LHCN-M2 (cell line): ENCODE measurements around the gene ALKBH2. TPM values are rescaled to one million over a fixed set of nuclear protein-coding genes. Genes with fewer than 3 reads are reported as not detected.
"Not testable (repeated sequence)": the region's sequence is repeated elsewhere in the genome, so short reads cannot be mapped to it uniquely, and the experiment has no call there.

Experiments
- DNase-seq: peaks from one replicate; pipeline ENCODE4 v3.0.0-alpha.2; 2012; ENCODE audit warnings: low read depth
- total RNA-seq: library from RNA; depleted of rRNA; stranded (reverse); fragments of >200 nt; gene quantifications from 2 replicates; pipeline ENCODE4 v1.2.3, GENCODE V29; 2014

The ALKBH2 gene
- total RNA-seq, 1 experiment from 2014 or later: 14.8 TPM

GRCh38 chr12:109069307-109070271, 23.7 kb downstream of the ALKBH2 start:
- no peak for DNase-seq

GRCh38 chr12:109065853-109066193, 27.4 kb downstream of the ALKBH2 start:
- DNase-seq: no peak

GRCh38 chr12:109065154-109065852, 28.0 kb downstream of the ALKBH2 start:
- no peak for DNase-seq

DNA sequence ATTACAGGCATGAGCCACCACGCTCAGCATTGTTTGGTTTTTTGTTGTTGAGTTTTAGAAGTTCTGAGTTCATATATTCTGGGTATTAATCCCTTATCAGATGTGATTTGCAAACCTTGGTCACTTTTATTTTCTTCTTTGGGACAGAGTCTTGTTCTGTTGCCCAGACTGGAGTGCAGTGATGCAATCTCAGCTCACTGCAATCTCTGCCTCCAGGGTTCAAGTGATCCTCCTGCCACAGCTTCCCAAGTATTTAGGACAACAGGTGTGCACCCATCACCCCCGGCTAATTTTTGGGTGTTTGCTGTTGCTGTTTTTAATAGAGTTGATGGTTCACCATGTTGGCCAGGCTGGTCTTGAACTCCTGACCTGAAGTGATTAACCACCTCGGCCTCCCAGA, 29.1 kb downstream of the ALKBH2 start:
- no peak for DNase-seq

DNA sequence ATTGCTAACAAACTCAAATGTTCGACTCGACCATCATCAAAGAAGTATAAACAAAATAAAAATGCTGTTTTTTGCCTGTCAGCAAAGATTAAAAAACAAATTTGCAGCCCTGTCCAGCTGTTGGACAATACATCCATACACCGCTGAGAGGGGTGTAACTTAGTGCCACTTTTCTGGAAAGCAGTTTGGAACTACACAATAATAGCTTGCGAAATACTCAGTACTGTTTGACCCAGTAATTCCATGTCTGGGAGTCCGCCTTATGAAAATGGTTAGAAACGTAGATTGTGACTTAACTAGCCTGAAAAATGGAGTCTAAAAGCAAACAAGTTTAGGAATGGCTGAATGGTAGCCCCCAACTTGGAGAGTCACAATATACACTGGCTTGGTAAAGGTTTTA, 34.5 kb downstream of the ALKBH2 start:
- no peak for DNase-seq

GRCh38 chr12:109057376-109057775, 35.9 kb downstream of the ALKBH2 start:
- DNase-seq: no peak

DNA sequence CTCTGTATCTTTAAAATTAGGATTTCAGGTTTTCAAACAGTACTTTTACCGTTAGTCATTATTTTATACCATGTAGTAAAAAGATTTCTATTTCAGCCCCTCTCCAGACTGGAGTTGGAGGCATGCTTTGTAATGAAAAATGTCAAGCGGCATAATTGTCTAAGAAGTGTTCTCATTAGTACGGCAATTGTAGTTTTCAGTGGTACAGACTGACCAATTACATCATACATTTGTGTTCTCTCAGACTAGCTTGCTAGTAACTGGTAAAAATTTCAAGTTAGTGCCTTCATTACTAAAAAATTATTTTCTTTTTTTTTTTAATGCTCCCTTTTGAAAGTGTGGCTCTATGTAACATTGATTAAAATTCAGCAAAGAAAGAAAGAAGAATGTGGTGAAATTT, 36.4 kb downstream of the ALKBH2 start:
- no peak for DNase-seq

DNA sequence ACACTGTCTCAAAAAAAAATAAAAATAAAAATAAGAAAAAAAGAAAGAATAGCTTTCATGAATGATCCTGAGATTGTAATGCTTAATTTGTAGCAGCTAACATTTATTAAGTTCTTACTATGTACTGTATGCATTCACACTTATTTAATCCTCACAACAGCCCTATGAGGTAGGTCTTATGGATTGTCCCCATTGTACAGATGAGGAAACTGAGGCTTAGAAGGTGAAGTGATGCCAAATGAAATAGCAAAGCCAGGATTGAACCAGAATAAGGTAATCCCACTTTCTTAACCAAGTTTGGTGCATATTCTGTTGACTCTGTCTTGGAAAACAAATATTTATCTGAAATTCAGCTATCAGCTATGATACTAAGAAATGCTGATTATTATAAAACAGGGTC, 38.8 kb downstream of the ALKBH2 start:
- no peak for DNase-seq

- DNase-seq: not testable (repeated sequence)
These were observed 39.2 kb downstream of the ALKBH2 start for GRCh38 chr12:109054124-109054513.

DNA sequence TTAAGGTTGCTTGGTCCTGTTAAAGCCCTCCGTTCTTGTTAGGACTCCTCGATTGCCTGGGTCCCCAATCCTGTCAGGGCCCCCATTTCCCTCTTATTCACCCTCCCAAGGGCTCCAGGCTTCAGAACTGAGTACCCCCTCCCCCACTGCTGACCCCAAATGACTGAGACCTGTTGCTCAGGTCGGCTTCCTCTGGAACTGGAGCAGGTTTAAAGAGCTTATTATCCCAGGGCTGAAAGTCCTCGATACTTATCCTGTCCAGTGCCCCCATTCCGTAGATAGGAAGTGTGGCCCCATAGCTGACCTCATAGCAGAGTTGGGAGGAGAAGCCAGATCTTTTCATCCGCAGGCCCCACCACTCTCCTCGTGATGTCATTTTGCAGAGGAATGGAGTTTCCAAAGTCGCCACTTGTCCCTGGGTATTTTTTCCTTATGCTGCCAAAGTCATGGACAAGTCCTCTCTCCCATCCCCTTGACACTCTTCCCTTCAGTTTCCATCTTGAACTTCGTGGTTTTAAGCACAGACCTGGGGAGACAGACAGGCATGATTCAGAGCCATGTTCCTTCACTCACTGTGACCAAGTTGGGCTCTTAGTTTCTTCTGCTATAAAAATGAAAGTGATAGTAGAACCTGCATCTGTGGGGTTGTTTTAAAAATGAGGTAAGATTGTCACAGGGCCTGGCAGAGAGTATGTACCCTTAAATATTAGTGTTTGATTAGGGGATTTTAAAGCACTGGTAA, 39.7 kb downstream of the ALKBH2 start:
- peak; percentile 2 for DNase-seq

DNA sequence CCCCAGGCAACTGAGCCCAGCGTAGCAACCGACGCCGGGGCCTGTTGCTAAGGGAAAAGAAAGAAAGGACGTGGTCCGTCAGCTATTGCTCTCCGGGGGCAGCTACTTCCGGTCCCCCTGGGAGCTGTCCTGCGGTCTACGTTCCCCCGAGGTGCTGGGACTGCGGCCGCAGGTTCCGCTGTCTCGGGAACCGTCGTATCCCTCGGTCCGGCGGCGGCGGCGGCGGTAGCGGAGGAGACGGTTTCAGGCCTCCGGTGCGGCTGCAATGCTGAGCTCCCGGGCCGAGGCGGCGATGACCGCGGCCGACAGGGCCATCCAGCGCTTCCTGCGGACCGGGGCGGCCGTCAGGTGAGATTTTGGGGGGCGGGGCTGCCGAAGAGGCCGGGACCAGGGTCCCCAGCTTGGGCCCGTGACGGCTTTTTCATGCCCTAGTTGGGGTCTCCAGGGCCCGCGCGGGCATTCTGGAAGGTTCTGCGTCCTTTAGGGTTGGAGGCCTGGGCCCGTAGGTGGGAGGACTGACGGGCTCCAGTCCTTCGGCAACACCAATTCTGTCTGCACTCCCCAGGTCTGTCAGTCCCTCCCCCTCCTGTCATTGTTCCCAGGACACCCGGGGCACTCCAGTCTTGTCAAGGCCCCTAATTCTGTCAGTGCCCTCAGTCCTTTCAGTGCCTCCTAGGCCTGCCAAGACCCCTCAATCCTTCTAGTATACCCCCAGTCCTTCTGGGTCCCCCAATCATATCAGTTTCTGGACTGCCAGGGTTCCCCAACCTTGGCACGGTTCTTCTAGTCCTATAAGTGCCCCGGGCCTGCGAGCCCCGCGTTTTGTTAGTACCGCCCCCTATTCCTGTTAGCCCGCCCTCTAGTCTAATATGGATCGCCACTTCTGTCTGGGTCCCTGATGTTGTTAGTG, 40.6 kb downstream of the ALKBH2 start, which contains the start of gene USP30:
TSS of gene USP30 (plus strand) at position 163 of the 910 bp plus-strand sequence. CDS start at position 266, 103 bp downstream.
- peak; percentile 77 for DNase-seq

- no peak for DNase-seq
These were observed 41.2 kb downstream of the ALKBH2 start for GRCh38 chr12:109052097-109052413.

- DNase-seq: not testable (repeated sequence)
These were observed 43.5 kb downstream of the ALKBH2 start for GRCh38 chr12:109049794-109050193.

- not testable (repeated sequence) for DNase-seq
These were observed 44.6 kb downstream of the ALKBH2 start for GRCh38 chr12:109048706-109049105.

- peak; percentile 51 for DNase-seq
These were observed 46.0 kb downstream of the ALKBH2 start for GRCh38 chr12:109047081-109047805.

- DNase-seq: no peak
These were observed 49.0 kb downstream of the ALKBH2 start for GRCh38 chr12:109044241-109044640.
